ENCODE data around the gene POLR2H. TPM values are rescaled to one million over a fixed set of nuclear protein-coding genes. Genes with fewer than 3 reads are reported as not detected.

POLR2H gene
- total RNA-seq, 1 experiment from 2014 or later, result 92.6 TPM

- DNase-seq (ENCODE audit: low spot score), result no peak
- CTCF ChIA-PET, result no interaction called here
- POLR2A ChIA-PET (ENCODE audit: low non-redundant PET), result no interaction called here
- TF ChIP-seq CTCF (conservative IDR thresholded peaks at IDR 0.05; ENCODE audit: low read depth, low read length), result no peak
- no peak for TF ChIP-seq EZH2 (IDR thresholded peaks at IDR 0.05; ENCODE audit: borderline replicate concordance, low read depth, low read length, poor library complexity, severe bottlenecking)
- Histone ChIP-seq H3K27ac (ENCODE audit: low read depth, low read length, poor library complexity, severe bottlenecking) (no peak overlapping the region), H3K27me3 (replicated peaks; ENCODE audit: insufficient read depth, low read depth, low read length, poor library complexity) (peaks cover 32% of the 10 kb centered on the region), H3K4me3 (ENCODE audit: low read depth, low read length, poor library complexity, severe bottlenecking) (no peak overlapping the region), H3K4me1 (ENCODE audit: insufficient read depth, low read length, poor library complexity, severe bottlenecking) (peaks cover 4% of the 10 kb centered on the region), H3K36me3 (ENCODE audit: insufficient read depth, low read length, poor library complexity, severe bottlenecking) (no peaks in the 10 kb centered on the region), H3K9me3 (ENCODE audit: low read depth, low read length, poor library complexity, severe bottlenecking) (no peaks in the 10 kb centered on the region)
- intact Hi-C loops (cut with micrococcal nuclease; ENCODE audit: unreplicated experiment), result no loop called here
- no TSS peak for BruUV-seq (replicated peaks)
Measured at GRCh38 chr3:184383033-184383740, 21.7 kb downstream of the POLR2H start.

GRCh38 chr3:184384342-184384741, 22.8 kb downstream of the POLR2H start:
- ChIA-PET CTCF (no interaction called here), POLR2A (ENCODE audit: low non-redundant PET) (no interaction called here)
- TF ChIP-seq CTCF (conservative IDR thresholded peaks at IDR 0.05; ENCODE audit: low read depth, low read length), result no peak
- TF ChIP-seq EZH2 (IDR thresholded peaks at IDR 0.05; ENCODE audit: borderline replicate concordance, low read depth, low read length, poor library complexity, severe bottlenecking), result no peak
- Histone ChIP-seq H3K9me3 (ENCODE audit: low read depth, low read length, poor library complexity, severe bottlenecking) (no peaks in the 10 kb centered on the region), H3K27me3 (replicated peaks; ENCODE audit: insufficient read depth, low read depth, low read length, poor library complexity) (peaks cover 20% of the 10 kb centered on the region), H3K4me1 (ENCODE audit: insufficient read depth, low read length, poor library complexity, severe bottlenecking) (peaks cover 4% of the 10 kb centered on the region), H3K27ac (ENCODE audit: low read depth, low read length, poor library complexity, severe bottlenecking) (no peak overlapping the region), H3K36me3 (ENCODE audit: insufficient read depth, low read length, poor library complexity, severe bottlenecking) (no peaks in the 10 kb centered on the region), H3K4me3 (ENCODE audit: low read depth, low read length, poor library complexity, severe bottlenecking) (no peak overlapping the region)
- DNase-seq (ENCODE audit: low spot score), result no peak
- intact Hi-C loops (cut with micrococcal nuclease; ENCODE audit: unreplicated experiment), result no loop called here
- BruUV-seq (replicated peaks), result no TSS peak

GRCh38 chr3:184384856-184385422, 23.4 kb downstream of the POLR2H start:
- Histone ChIP-seq H3K4me1 (ENCODE audit: insufficient read depth, low read length, poor library complexity, severe bottlenecking) (peaks cover 4% of the 10 kb centered on the region), H3K9me3 (ENCODE audit: low read depth, low read length, poor library complexity, severe bottlenecking) (no peaks in the 10 kb centered on the region), H3K4me3 (ENCODE audit: low read depth, low read length, poor library complexity, severe bottlenecking) (no peak overlapping the region), H3K27me3 (replicated peaks; ENCODE audit: insufficient read depth, low read depth, low read length, poor library complexity) (peaks cover 18% of the 10 kb centered on the region), H3K36me3 (ENCODE audit: insufficient read depth, low read length, poor library complexity, severe bottlenecking) (no peaks in the 10 kb centered on the region), H3K27ac (ENCODE audit: low read depth, low read length, poor library complexity, severe bottlenecking) (no peak overlapping the region)
- no peak for TF ChIP-seq EZH2 (IDR thresholded peaks at IDR 0.05; ENCODE audit: borderline replicate concordance, low read depth, low read length, poor library complexity, severe bottlenecking)
- TF ChIP-seq CTCF (conservative IDR thresholded peaks at IDR 0.05; ENCODE audit: low read depth, low read length), result no peak
- no TSS peak for BruUV-seq (replicated peaks)
- DNase-seq (ENCODE audit: low spot score), result no peak
- CTCF ChIA-PET, result no interaction called here
- POLR2A ChIA-PET (ENCODE audit: low non-redundant PET), result no interaction called here
- intact Hi-C loops (cut with micrococcal nuclease; ENCODE audit: unreplicated experiment), result no loop called here
